ENCODE measurements around the gene C1GALT1. TPM values are rescaled to one million over a fixed set of nuclear protein-coding genes. Genes with fewer than 3 reads are reported as not detected.

The C1GALT1 gene
- total RNA-seq, 2 experiments from 2014 or later, result 39.0 to 39.5 TPM

- TF ChIP-seq CTCF (IDR thresholded peaks at IDR 0.05), result no peak
- Mint-ChIP-seq H3K4me3 (no peak overlapping the region), H3K4me1 (ENCODE audit: low read depth) (peaks cover 18% of the 10 kb centered on the region), H3K27ac (no peak overlapping the region), H3K27me3 (no peaks in the 10 kb centered on the region), H3K9me3 (peaks cover 15% of the 10 kb centered on the region), H3K36me3 (ENCODE audit: low read depth) (peaks cover 15% of the 10 kb centered on the region)
- CTCF ChIA-PET, result interaction anchor here (0.9 to 1.4 kb wide), 3 partner anchors 71 to 74 kb away, joined by 3 to 6 read pairs (median 3); no protein-coding TSS in a partner anchor
- POLR2A ChIA-PET, result no interaction called here
- intact Hi-C loops (cut with micrococcal nuclease), result no loop called here
- ATAC-seq (peak; percentile 49), DNase-seq (no peak)
Observed at GRCh38 chr7:7176406-7177043, 5.8 kb upstream of the C1GALT1 start.

- intact Hi-C loops (cut with micrococcal nuclease), result no loop called here
- Mint-ChIP-seq H3K27ac (no peak overlapping the region), H3K4me3 (no peak overlapping the region), H3K9me3 (peaks cover 15% of the 10 kb centered on the region), H3K4me1 (ENCODE audit: low read depth) (peaks cover 18% of the 10 kb centered on the region), H3K27me3 (no peaks in the 10 kb centered on the region), H3K36me3 (ENCODE audit: low read depth) (peaks cover 15% of the 10 kb centered on the region)
- TF ChIP-seq CTCF (IDR thresholded peaks at IDR 0.05), result no peak
- ChIA-PET CTCF (interaction anchor here (1.0 to 1.4 kb wide), 2 partner anchors 72 to 74 kb away, joined by 3 to 6 read pairs; no protein-coding TSS in a partner anchor), POLR2A (no interaction called here)
- no peak for ATAC-seq
- DNase-seq, result no peak
Observed at GRCh38 chr7:7177044-7177517, 5.3 kb upstream of the C1GALT1 start.

DNA sequence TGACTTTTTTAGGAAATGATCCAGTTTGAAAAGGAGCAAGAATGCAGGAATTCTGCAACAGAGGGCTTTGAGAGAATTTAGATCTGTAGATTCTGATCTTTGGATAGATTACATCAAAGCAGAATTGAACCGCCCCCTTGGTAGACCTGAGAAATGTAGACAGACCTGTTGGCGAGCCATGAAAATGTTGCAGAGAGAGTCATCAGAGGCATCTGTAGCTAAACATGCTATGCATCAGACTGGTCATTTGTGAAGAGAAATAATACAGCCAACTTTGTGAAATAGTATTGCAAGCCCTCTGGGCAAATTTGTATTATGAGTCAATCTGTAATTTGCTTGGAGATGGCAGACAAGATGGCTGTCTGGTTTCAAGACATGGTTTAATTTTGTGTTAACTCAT lies 4.3 kb upstream of the C1GALT1 start:
- intact Hi-C loops (cut with micrococcal nuclease), result no loop called here
- H3K27ac Mint-ChIP-seq, result no peak overlapping the region
- H3K27me3 Mint-ChIP-seq, result no peaks in the 10 kb centered on the region
- POLR2A ChIA-PET, result no interaction called here
- ATAC-seq (no peak), DNase-seq (no peak)
- no peak overlapping the region for H3K4me3 Mint-ChIP-seq
- H3K9me3 Mint-ChIP-seq, result peaks cover 7% of the 10 kb centered on the region
- H3K4me1 Mint-ChIP-seq (ENCODE audit: low read depth), result peaks cover 18% of the 10 kb centered on the region
- H3K36me3 Mint-ChIP-seq (ENCODE audit: low read depth), result peaks cover 7% of the 10 kb centered on the region
- TF ChIP-seq CTCF (IDR thresholded peaks at IDR 0.05), result no peak
- CTCF ChIA-PET, result no interaction called here

GRCh38 chr7:7178906-7179305 lies 3.4 kb upstream of the C1GALT1 start:
- no peak overlapping the region for H3K4me3 Mint-ChIP-seq
- peaks cover 18% of the 10 kb centered on the region for H3K4me1 Mint-ChIP-seq (ENCODE audit: low read depth)
- ChIA-PET CTCF (no interaction called here), POLR2A (no interaction called here)
- H3K27me3 Mint-ChIP-seq, result no peaks in the 10 kb centered on the region
- peaks cover 7% of the 10 kb centered on the region for H3K36me3 Mint-ChIP-seq (ENCODE audit: low read depth)
- DNase-seq (no peak), ATAC-seq (no peak)
- no peak overlapping the region for H3K27ac Mint-ChIP-seq
- intact Hi-C loops (cut with micrococcal nuclease), result no loop called here
- H3K9me3 Mint-ChIP-seq, result peaks cover 6% of the 10 kb centered on the region
- no peak for TF ChIP-seq CTCF (IDR thresholded peaks at IDR 0.05)

DNA sequence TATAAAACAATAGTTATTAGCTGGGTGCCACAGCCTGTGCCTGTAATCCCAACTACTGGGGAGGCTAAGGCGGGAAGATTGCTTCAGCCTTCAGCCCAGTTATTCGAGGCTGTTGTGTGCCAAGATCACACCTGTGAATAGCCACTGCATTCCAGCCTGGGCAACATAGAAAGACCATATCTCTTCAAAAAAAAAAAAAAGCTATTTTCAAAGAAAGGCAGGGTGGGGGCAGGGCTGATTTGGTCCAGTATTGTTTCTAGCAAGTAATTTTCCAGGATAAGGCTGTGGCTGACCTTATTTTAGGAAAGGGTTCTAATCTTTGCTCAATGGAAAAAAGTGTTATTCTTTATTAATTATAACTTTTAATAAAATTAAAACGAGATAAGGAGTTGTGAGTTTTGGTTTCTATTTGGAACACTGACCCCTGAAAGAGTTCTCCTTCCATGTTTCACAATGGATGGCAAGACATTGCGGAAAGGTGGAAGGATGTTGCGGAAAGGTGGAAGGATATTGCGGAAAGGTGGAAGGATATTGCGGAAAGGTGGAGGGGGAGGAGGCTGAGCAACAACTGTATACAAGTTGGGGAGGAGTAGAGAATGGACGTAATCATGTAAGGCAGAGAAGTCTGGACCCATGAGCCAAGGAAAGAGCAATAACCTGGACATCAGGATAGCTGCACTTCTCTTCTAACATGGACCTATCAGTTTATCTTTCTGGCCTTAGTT lies 1.5 kb upstream of the C1GALT1 start:
- intact Hi-C loops (cut with micrococcal nuclease), result loop anchor here (5.0 kb wide), 3 partner anchors 74 to 386 kb away; partner anchors contain the start of gene MIOS
- H3K36me3 Mint-ChIP-seq (ENCODE audit: low read depth), result peaks cover 8% of the 10 kb centered on the region
- H3K27me3 Mint-ChIP-seq, result no peaks in the 10 kb centered on the region
- peak overlapping the region; percentile 90 for H3K4me3 Mint-ChIP-seq
- TF ChIP-seq CTCF (IDR thresholded peaks at IDR 0.05), result no peak
- ATAC-seq (no peak), DNase-seq (no peak)
- peak overlapping the region; percentile 99 for H3K27ac Mint-ChIP-seq
- H3K4me1 Mint-ChIP-seq (ENCODE audit: low read depth), result peaks cover 30% of the 10 kb centered on the region
- POLR2A ChIA-PET, result interaction anchor here (0.8 to 2.9 kb wide), 8 partner anchors 7 to 459 kb away, joined by 3 to 10 read pairs (median 5); partner anchors contain the start of gene UMAD1
- no peaks in the 10 kb centered on the region for H3K9me3 Mint-ChIP-seq
- CTCF ChIA-PET, result interaction anchor here (1.0 to 1.7 kb wide), 5 partner anchors 13 to 113 kb away, joined by 3 to 6 read pairs (median 3); no protein-coding TSS in a partner anchor

Measured in activated CD8-positive, alpha-beta T cell treated with anti-CD3 and anti-CD28 coated beads for 36 hours (primary cell).